Stomach (tissue), 9 donors: ENCODE data around the gene TNFAIP8L1. TPM values are rescaled to one million over a fixed set of nuclear protein-coding genes. Genes with fewer than 3 reads are reported as not detected.

Source experiments
- DNase-seq, 2 donors: peaks; one replicate each; pipeline versions ENCODE4 v3.0.0 to v3.0.0-alpha.2; 2013 to 2019
- H3K27ac ChIP-seq, 5 donors: fragments of 200-600 bp in 4 of 5; sonication (generic) in 4 of 5; one replicate each; pipeline ENCODE4 v1.5.1; 2013 to 2019; ENCODE audit warnings: mild to moderate bottlenecking in 1 of 5, moderate library complexity in 1 of 5
- H3K27me3 ChIP-seq, 3 donors: fragments of 200-600 bp; sonication (generic); one replicate each; pipeline ENCODE4 v1.5.1; 2017 to 2019; ENCODE audit warnings: mixed run types in 1 of 3
- H3K36me3 ChIP-seq, 4 donors: fragments of 200-600 bp; sonication (generic); 1 replicate in 3 of 4; 2 replicates in 1 of 4; pipeline ENCODE4 v1.5.1; 2016 to 2019
- H3K4me1 ChIP-seq, 4 donors: fragments of 200-600 bp; sonication (generic); one replicate each; pipeline ENCODE4 v1.5.1; 2016 to 2019
- H3K4me3 ChIP-seq, 4 donors: fragments of 200-600 bp; sonication (generic) in 3 of 4; one replicate each; pipeline ENCODE4 v1.5.1; 2016 to 2019; ENCODE audit warnings: mild to moderate bottlenecking in 1 of 4
- H3K9me3 ChIP-seq, 4 donors: fragments of 200-600 bp; sonication (generic); one replicate each; pipeline ENCODE4 v1.5.1; 2016 to 2019
- CTCF ChIP-seq, 7 experiments: fragments of 450-650 bp in 4 of 7; fragments of 200-600 bp in 3 of 7; sonication (generic) in 3 of 7; IDR thresholded peaks; one replicate each; pipeline ENCODE4 v1.5.1; 2016 to 2019; ENCODE audit warnings: antibody characterized with exemption in 7 of 7, control low read depth in 2 of 7, mild to moderate bottlenecking in 1 of 7
- EP300 ChIP-seq: sonication (generic); formaldehyde crosslinking; IDR thresholded peaks from one replicate; pipeline ENCODE4 v1.6.1; 2017; ENCODE audit warnings: antibody characterized with exemption
- POLR2A ChIP-seq, 4 donors: fragments of 450-650 bp; IDR thresholded peaks; one replicate each; pipeline ENCODE4 v1.6.1; 2016; ENCODE audit warnings: antibody characterized with exemption in 4 of 4, control low read depth in 2 of 4, mild to moderate bottlenecking in 1 of 4, moderate library complexity in 1 of 4
- POLR2AphosphoS5 ChIP-seq, 3 donors: sonication (generic); formaldehyde crosslinking; IDR thresholded peaks; one replicate each; pipeline ENCODE4 v1.6.1; 2016; ENCODE audit warnings: antibody characterized with exemption in 3 of 3
- WGBS, 5 donors: extraction: QIAGEN DNeasy Blood & Tissue Kit in 3 of 5; methylation state at CpG; one replicate each; pipeline versions ENCODE4 v1.1.5 to v1.1.7; 2013 to 2018; 5-methylcytosine and 5-hydroxymethylcytosine counted together
- intact Hi-C: fragments of 100-400 bp; cut with DNase I; formaldehyde crosslinking; loops from one replicate; pipeline ENCODE4 v1.15.1; 2023; ENCODE audit warnings: low total_unique reads
- polyA plus RNA-seq, 3 donors: library from polyadenylated mRNA; stranded (reverse); fragments of 200-250 nt; gene quantifications; one replicate each; pipeline ENCODE4 v1.2.3, GENCODE V29; 2013
- total RNA-seq, 5 donors: library from RNA; depleted of rRNA; stranded (reverse); fragments of >200 nt; gene quantifications; one replicate each; pipeline versions ENCODE4 v1.1.0 to v1.2.3, GENCODE V29; 2014 to 2016
- donor health status: healthy with polysubstance abuse.
- donor health status: Bipolar disorder and iron deficiency.
- donor health status: healthy.

The TNFAIP8L1 gene
- total and polyA plus RNA-seq, 8 donors, result 5.3 to 43.4 (median 7.7) TPM

GRCh38 chr19:4635754-4636116 is 3.6 kb upstream of the TNFAIP8L1 start:
- Histone ChIP-seq H3K9me3 (no peaks in the 10 kb centered on the region), H3K36me3 (no peaks in the 10 kb centered on the region), H3K4me1 (peaks cover 28 to 51% (median 39%) of the 10 kb centered on the region in 4 donors), H3K27ac (peak overlapping the region in 3 of 5 donors; percentile 12 to 70 (median 40)), H3K27me3 (peaks cover 0 to 25% (median 4%) of the 10 kb centered on the region in 3 donors), H3K4me3 (peak overlapping the region; percentile 47 to 55 (median 53))
- 20 to 38% (median 23%) methylated on average over 2 to 13 of the region's 13 CpGs for WGBS, 5 donors
- intact Hi-C loops, result loop anchor here (5.0 kb wide), 1 partner anchor 78 kb away; the partner anchor contains the start of gene SEMA6B
- TF ChIP-seq EP300, result no peak
- TF ChIP-seq POLR2AphosphoS5 (IDR thresholded peaks at IDR 0.05), result no peak
- TF ChIP-seq POLR2A (IDR thresholded peaks at IDR 0.05), result no peak
- TF ChIP-seq CTCF (IDR thresholded peaks at IDR 0.05), result no peak
- DNase-seq, result no peak

- peaks cover 0 to 25% (median 4%) of the 10 kb centered on the region in 3 donors for H3K27me3 ChIP-seq
- no peaks in the 10 kb centered on the region for H3K36me3 ChIP-seq
- no peaks in the 10 kb centered on the region for H3K9me3 ChIP-seq
- DNase-seq, result peak; percentile 69 to 90
- H3K4me3 ChIP-seq, result peak overlapping the region; percentile 47 to 55 (median 53)
- WGBS, 5 donors, result 0 to 1% (median 0%) methylated on average over 4 to 43 of the region's 43 CpGs
- H3K4me1 ChIP-seq, result peaks cover 28 to 56% (median 43%) of the 10 kb centered on the region in 4 donors
- TF ChIP-seq EP300 (no peak), POLR2AphosphoS5 (IDR thresholded peaks at IDR 0.05) (no peak), CTCF (IDR thresholded peaks at IDR 0.05) (peak in 5 of 7 experiments; percentile 74 to 98 (median 96)), POLR2A (IDR thresholded peaks at IDR 0.05) (no peak)
- peak overlapping the region in 4 of 5 donors; percentile 12 to 70 (median 29) for H3K27ac ChIP-seq
- intact Hi-C loops, result loop anchor here (5.0 kb wide), 1 partner anchor 79 kb away; the partner anchor contains the start of gene SEMA6B
Observed at GRCh38 chr19:4636151-4636717, 3.1 kb upstream of the TNFAIP8L1 start.

- WGBS, 5 donors, result 48 to 69% (median 55%) methylated on average over 8 of the region's 8 CpGs
- no peak for TF ChIP-seq POLR2A (IDR thresholded peaks at IDR 0.05)
- no peak for TF ChIP-seq POLR2AphosphoS5 (IDR thresholded peaks at IDR 0.05)
- no peak for TF ChIP-seq EP300
- no peak for TF ChIP-seq CTCF (IDR thresholded peaks at IDR 0.05)
- H3K4me1 ChIP-seq, result peaks cover 28 to 61% (median 46%) of the 10 kb centered on the region in 4 donors
- intact Hi-C loops, result loop anchor here (5.0 kb wide), 1 partner anchor 79 kb away; the partner anchor contains the start of gene SEMA6B
- peaks cover 0 to 25% (median 4%) of the 10 kb centered on the region in 3 donors for H3K27me3 ChIP-seq
- peak overlapping the region in 3 of 4 donors; percentile 47 to 55 (median 54) for H3K4me3 ChIP-seq
- no peak for DNase-seq
- H3K9me3 ChIP-seq, result no peaks in the 10 kb centered on the region
- H3K27ac ChIP-seq, result peak overlapping the region in 2 of 5 donors; percentile 12 to 70
- no peaks in the 10 kb centered on the region for H3K36me3 ChIP-seq
Observed at GRCh38 chr19:4636761-4637160, 2.6 kb upstream of the TNFAIP8L1 start.

- no peaks in the 10 kb centered on the region for H3K9me3 ChIP-seq
Observed at GRCh38 chr19:4638317-4638716, 999 bp upstream of the TNFAIP8L1 start.

More at GRCh38 chr19:4638317-4638716, 999 bp upstream of the TNFAIP8L1 start:
- peaks cover 0 to 25% (median 4%) of the 10 kb centered on the region in 3 donors for H3K27me3 ChIP-seq
- H3K4me1 ChIP-seq, result peaks cover 28 to 69% (median 49%) of the 10 kb centered on the region in 4 donors
- H3K27ac ChIP-seq, result peak overlapping the region in 4 of 5 donors; percentile 77 to 92 (median 79)
- no peak for TF ChIP-seq POLR2AphosphoS5 (IDR thresholded peaks at IDR 0.05)
- TF ChIP-seq CTCF (IDR thresholded peaks at IDR 0.05), result no peak
- no peak for TF ChIP-seq EP300
- TF ChIP-seq POLR2A (IDR thresholded peaks at IDR 0.05), result no peak
- 69 to 85% (median 82%) methylated on average over 9 to 11 of the region's 11 CpGs for WGBS, 5 donors
- peak overlapping the region in 1 of 4 donors; percentile 72 for H3K4me3 ChIP-seq
- intact Hi-C loops, result loop anchor here (5.0 kb wide), 1 partner anchor 81 kb away; the partner anchor contains the start of gene SEMA6B
- peak in 1 of 2 donors; percentile 50 for DNase-seq
- H3K36me3 ChIP-seq, result no peaks in the 10 kb centered on the region
